Measurements from ENCODE around the gene LHPP.

- TF ChIP-seq CTCF (conservative IDR thresholded peaks at IDR 0.05) = no peak
- no peak for TF ChIP-seq EZH2 (IDR thresholded peaks at IDR 0.05; ENCODE audit: low read depth)
These were observed 158.3 kb downstream of the LHPP start for GRCh38 chr10:124619802-124620490.
